Embryonic facial prominence (tissue), 1 donor: ENCODE data around the gene SSTR3.

Experiments
- DNase-seq: peaks from one replicate; pipeline ENCODE4 v3.0.0-alpha.2; 2016; ENCODE audit errors: extremely low spot score

Gene SSTR3

GRCh38 chr22:37167176-37167980 is 44.9 kb downstream of the SSTR3 start:
- DNase-seq: no peak

GRCh38 chr22:37166675-37167066 is 45.6 kb downstream of the SSTR3 start:
- DNase-seq: no peak

- DNase-seq: no peak
Measured at GRCh38 chr22:37165940-37166674, 46.2 kb downstream of the SSTR3 start.

GRCh38 chr22:37165066-37165465 is 47.2 kb downstream of the SSTR3 start:
- no peak for DNase-seq

- DNase-seq: no peak
Measured at GRCh38 chr22:37164505-37164887, 47.8 kb downstream of the SSTR3 start.

GRCh38 chr22:37163575-37164504 is 48.4 kb downstream of the SSTR3 start:
- no peak for DNase-seq

- DNase-seq: no peak
Measured at GRCh38 chr22:37163096-37163489, 49.2 kb downstream of the SSTR3 start.

- no peak for DNase-seq
Measured at GRCh38 chr22:37162221-37163095, 49.8 kb downstream of the SSTR3 start.

- DNase-seq: no peak
Measured at GRCh38 chr22:37161443-37161842, 50.8 kb downstream of the SSTR3 start.

- DNase-seq: no peak
Measured at GRCh38 chr22:37160027-37160426, 52.2 kb downstream of the SSTR3 start.

- DNase-seq: no peak
Measured at GRCh38 chr22:37158963-37159290, 53.4 kb downstream of the SSTR3 start.

- DNase-seq: no peak
Measured at GRCh38 chr22:37157516-37158285, 54.6 kb downstream of the SSTR3 start.

GRCh38 chr22:37156686-37157435 is 55.4 kb downstream of the SSTR3 start:
- DNase-seq: no peak

GRCh38 chr22:37155971-37156370 is 56.3 kb downstream of the SSTR3 start:
- DNase-seq: no peak

GRCh38 chr22:37154925-37155712 is 57.2 kb downstream of the SSTR3 start:
- no peak for DNase-seq
